ENCODE data around the gene C6orf89. TPM values are rescaled to one million over a fixed set of nuclear protein-coding genes. Genes with fewer than 3 reads are reported as not detected.
"Not testable (repeated sequence)": the region's sequence is repeated elsewhere in the genome, so short reads cannot be mapped to it uniquely, and the experiment has no call there.

C6orf89 gene
- total RNA-seq, 1 experiment from 2014 or later = 32.9 TPM

DNA sequence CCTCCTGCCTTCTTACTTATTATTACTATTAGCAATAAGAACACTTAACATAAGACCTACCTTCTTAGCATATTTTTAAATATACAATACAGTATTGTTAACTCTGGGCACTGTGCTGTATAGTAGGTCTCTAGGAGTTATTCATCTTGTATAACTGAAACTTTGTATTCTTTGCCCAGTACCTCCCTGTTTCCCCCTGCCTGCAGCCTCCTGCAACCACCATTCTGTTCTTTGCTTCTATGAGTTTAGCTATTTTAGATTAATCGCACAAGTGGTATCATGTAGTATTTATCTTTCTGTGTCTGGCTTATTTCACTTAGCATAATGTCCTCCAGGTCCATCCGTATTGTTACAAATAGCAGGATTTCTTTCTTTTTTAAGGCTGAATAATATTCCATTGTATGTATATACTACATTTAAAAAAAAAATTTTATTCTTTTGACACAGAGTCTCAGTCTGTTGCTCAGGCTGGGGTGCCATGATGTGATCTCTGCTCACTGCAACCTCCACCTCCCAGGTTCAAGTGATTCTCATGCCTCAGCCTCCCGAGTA, 4.4 kb downstream of the C6orf89 start:
- CTCF ChIA-PET = interaction anchor here (1.1 kb wide), 1 partner anchor 40 kb away, joined by 3 read pairs; no protein-coding TSS in a partner anchor
- BruUV-seq (replicated peaks) = no TSS peak
- POLR2A ChIA-PET = no interaction called here

DNA sequence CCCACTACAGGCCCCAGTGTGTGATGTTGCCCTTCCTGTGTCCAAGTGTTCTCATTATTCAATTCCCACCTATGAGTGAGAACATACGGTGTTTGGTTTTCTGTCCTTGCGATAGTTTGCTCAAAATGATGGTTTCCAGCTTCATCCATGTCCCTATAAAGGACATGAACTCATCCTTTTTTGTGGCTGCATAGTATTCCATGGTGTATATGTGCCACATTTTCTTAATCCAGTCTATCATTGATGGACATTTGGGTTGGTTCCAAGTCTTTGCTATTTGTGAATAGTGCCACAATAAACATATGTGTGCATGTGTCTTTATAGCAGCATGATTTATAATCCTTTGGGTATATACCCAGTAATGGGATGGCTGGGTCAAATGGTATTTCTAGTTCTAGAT, 5.4 kb downstream of the C6orf89 start:
- ATAC-seq; H3K9me3 ChIP-seq (ENCODE audit: control insufficient read depth in 1 of 2, insufficient read depth in 1 of 2, low read depth in 1 of 2, low read length in 2 of 2); intact Hi-C loops (cut with micrococcal nuclease); H3K9ac ChIP-seq (ENCODE audit: low read length); H3K9me2 ChIP-seq (ENCODE audit: insufficient read depth); H3K27ac ChIP-seq (ENCODE audit: low read depth, low read length); H3K27me3 ChIP-seq (ENCODE audit: insufficient read depth, low read length); H3K4me3 ChIP-seq (replicated peaks in 1 of 2; ENCODE audit: low read depth in 1 of 2, low read length in 2 of 2); BruUV-seq (replicated peaks); RAD21 ChIA-PET (ENCODE audit: low non-redundant PET in 1 of 2, low total read pairs in 2 of 2, uncharacterized antibody in 2 of 2, unreplicated experiment in 2 of 2); POLR2A ChIA-PET; CTCF ChIA-PET; H3K36me3 ChIP-seq (ENCODE audit: control insufficient read depth in 1 of 2, insufficient read depth in 2 of 2, low read length in 2 of 2); H4K20me1 ChIP-seq (ENCODE audit: insufficient read depth); H2AFZ ChIP-seq (ENCODE audit: low read depth, low read length, poor library complexity, severe bottlenecking); H3K4me2 ChIP-seq (ENCODE audit: low read length); DNase-seq (ENCODE audit: low read depth, low spot score): not testable (repeated sequence)
- Histone ChIP-seq H3K79me2 (ENCODE audit: insufficient read depth, low read length) (peaks cover 37% of the 10 kb centered on the region), H3K4me1 (ENCODE audit: control insufficient read depth in 1 of 2, insufficient read depth in 2 of 2, low read length in 2 of 2) (peaks cover 5 to 12% of the 10 kb centered on the region in 2 experiments; a peak in 3 of 4 replicates)

More for the DNA sequence above, 4.4 kb downstream of the C6orf89 start:
- H3K9me2 ChIP-seq (ENCODE audit: insufficient read depth) = no peaks in the 10 kb centered on the region
- no peak overlapping the region for H2AFZ ChIP-seq (ENCODE audit: low read depth, low read length, poor library complexity, severe bottlenecking)
- H3K9me3 ChIP-seq (ENCODE audit: control insufficient read depth in 1 of 2, insufficient read depth in 1 of 2, low read depth in 1 of 2, low read length in 2 of 2) = no peaks in the 10 kb centered on the region
- intact Hi-C loops (cut with micrococcal nuclease) = no loop called here
- H3K79me2 ChIP-seq (ENCODE audit: insufficient read depth, low read length) = peaks cover 39% of the 10 kb centered on the region
- no peaks in the 10 kb centered on the region for H3K36me3 ChIP-seq (ENCODE audit: control insufficient read depth in 1 of 2, insufficient read depth in 2 of 2, low read length in 2 of 2)
- DNase-seq (ENCODE audit: low read depth, low spot score) = no peak
- ATAC-seq = no peak
- H3K9ac ChIP-seq (ENCODE audit: low read length) = no peak overlapping the region
- peaks cover 8 to 15% of the 10 kb centered on the region in 2 experiments; a peak in 3 of 4 replicates for H3K4me1 ChIP-seq (ENCODE audit: control insufficient read depth in 1 of 2, insufficient read depth in 2 of 2, low read length in 2 of 2)
- no peak overlapping the region for H3K27ac ChIP-seq (ENCODE audit: low read depth, low read length)
- RAD21 ChIA-PET (ENCODE audit: low non-redundant PET in 1 of 2, low total read pairs in 2 of 2, uncharacterized antibody in 2 of 2, unreplicated experiment in 2 of 2) = no interaction called here
- H3K4me3 ChIP-seq (replicated peaks in 1 of 2; ENCODE audit: low read depth in 1 of 2, low read length in 2 of 2) = no peak overlapping the region
- TF ChIP-seq FOSL1 (IDR thresholded peaks at IDR 0.05; ENCODE audit: low read depth) (no peak), EZH2 (IDR thresholded peaks at IDR 0.05) (no peak), SRF (IDR thresholded peaks at IDR 0.05; ENCODE audit: low read depth) (no peak), SP1 (IDR thresholded peaks at IDR 0.05; ENCODE audit: low read depth) (no peak), EGR1 (IDR thresholded peaks at IDR 0.05; ENCODE audit: low read depth) (no peak), JUND (IDR thresholded peaks at IDR 0.05) (no peak), ZFX (IDR thresholded peaks at IDR 0.05) (no peak), POLR2AphosphoS5 (IDR thresholded peaks at IDR 0.05; ENCODE audit: low read depth, low read length) (no peak), EZH2phosphoT487 (IDR thresholded peaks at IDR 0.05; ENCODE audit: borderline replicate concordance) (no peak), RAD21 (IDR thresholded peaks at IDR 0.05; ENCODE audit: low read depth) (no peak), ELF1 (IDR thresholded peaks at IDR 0.05; ENCODE audit: borderline replicate concordance, low read depth) (no peak), TCF7L2 (IDR thresholded peaks at IDR 0.05; ENCODE audit: borderline replicate concordance, extremely low read depth, insufficient read depth, insufficient read length) (no peak), ZNF274 (IDR thresholded peaks at IDR 0.05; ENCODE audit: low read depth, low read length) (no peak), CEBPB (IDR thresholded peaks at IDR 0.05; ENCODE audit: low read depth) (no peak), SIN3A (IDR thresholded peaks at IDR 0.05; ENCODE audit: low read depth) (no peak), YY1 (IDR thresholded peaks at IDR 0.05; ENCODE audit: extremely low read depth, insufficient replicate concordance, low read depth, low read length) (no peak)
- TF ChIP-seq, protein P1, sequence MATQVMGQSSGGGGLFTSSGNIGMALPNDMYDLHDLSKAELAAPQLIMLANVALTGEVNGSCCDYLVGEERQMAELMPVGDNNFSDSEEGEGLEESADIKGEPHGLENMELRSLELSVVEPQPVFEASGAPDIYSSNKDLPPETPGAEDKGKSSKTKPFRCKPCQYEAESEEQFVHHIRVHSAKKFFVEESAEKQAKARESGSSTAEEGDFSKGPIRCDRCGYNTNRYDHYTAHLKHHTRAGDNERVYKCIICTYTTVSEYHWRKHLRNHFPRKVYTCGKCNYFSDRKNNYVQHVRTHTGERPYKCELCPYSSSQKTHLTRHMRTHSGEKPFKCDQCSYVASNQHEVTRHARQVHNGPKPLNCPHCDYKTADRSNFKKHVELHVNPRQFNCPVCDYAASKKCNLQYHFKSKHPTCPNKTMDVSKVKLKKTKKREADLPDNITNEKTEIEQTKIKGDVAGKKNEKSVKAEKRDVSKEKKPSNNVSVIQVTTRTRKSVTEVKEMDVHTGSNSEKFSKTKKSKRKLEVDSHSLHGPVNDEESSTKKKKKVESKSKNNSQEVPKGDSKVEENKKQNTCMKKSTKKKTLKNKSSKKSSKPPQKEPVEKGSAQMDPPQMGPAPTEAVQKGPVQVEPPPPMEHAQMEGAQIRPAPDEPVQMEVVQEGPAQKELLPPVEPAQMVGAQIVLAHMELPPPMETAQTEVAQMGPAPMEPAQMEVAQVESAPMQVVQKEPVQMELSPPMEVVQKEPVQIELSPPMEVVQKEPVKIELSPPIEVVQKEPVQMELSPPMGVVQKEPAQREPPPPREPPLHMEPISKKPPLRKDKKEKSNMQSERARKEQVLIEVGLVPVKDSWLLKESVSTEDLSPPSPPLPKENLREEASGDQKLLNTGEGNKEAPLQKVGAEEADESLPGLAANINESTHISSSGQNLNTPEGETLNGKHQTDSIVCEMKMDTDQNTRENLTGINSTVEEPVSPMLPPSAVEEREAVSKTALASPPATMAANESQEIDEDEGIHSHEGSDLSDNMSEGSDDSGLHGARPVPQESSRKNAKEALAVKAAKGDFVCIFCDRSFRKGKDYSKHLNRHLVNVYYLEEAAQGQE (IDR thresholded peaks at IDR 0.05; ENCODE audit: low read depth) = no peak
- TF ChIP-seq, protein P2, sequence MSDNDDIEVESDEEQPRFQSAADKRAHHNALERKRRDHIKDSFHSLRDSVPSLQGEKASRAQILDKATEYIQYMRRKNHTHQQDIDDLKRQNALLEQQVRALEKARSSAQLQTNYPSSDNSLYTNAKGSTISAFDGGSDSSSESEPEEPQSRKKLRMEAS (IDR thresholded peaks at IDR 0.05) = no peak
- TF ChIP-seq, protein P3, sequence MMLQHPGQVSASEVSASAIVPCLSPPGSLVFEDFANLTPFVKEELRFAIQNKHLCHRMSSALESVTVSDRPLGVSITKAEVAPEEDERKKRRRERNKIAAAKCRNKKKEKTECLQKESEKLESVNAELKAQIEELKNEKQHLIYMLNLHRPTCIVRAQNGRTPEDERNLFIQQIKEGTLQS (IDR thresholded peaks at IDR 0.05) = no peak
- TF ChIP-seq, protein P4, sequence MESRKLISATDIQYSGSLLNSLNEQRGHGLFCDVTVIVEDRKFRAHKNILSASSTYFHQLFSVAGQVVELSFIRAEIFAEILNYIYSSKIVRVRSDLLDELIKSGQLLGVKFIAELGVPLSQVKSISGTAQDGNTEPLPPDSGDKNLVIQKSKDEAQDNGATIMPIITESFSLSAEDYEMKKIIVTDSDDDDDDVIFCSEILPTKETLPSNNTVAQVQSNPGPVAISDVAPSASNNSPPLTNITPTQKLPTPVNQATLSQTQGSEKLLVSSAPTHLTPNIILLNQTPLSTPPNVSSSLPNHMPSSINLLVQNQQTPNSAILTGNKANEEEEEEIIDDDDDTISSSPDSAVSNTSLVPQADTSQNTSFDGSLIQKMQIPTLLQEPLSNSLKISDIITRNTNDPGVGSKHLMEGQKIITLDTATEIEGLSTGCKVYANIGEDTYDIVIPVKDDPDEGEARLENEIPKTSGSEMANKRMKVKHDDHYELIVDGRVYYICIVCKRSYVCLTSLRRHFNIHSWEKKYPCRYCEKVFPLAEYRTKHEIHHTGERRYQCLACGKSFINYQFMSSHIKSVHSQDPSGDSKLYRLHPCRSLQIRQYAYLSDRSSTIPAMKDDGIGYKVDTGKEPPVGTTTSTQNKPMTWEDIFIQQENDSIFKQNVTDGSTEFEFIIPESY (IDR thresholded peaks at IDR 0.05; ENCODE audit: extremely low read depth, insufficient replicate concordance, low read length) = no peak
- no peaks in the 10 kb centered on the region for H3K27me3 ChIP-seq (ENCODE audit: insufficient read depth, low read length)
- H3K4me2 ChIP-seq (ENCODE audit: low read length) = no peak overlapping the region
- no peaks in the 10 kb centered on the region for H4K20me1 ChIP-seq (ENCODE audit: insufficient read depth)

Data from HCT116 (cell line).